BLaER1 (cell line): ENCODE measurements around the gene MCM3.

Experiments used
- H3K27ac ChIP-seq: shearing (Covaris generic); formaldehyde crosslinking; 2 replicates; pipeline ENCODE4 v1.8.1; 2022
- H3K27me3 ChIP-seq: shearing (Covaris generic); formaldehyde crosslinking; 2 replicates; pipeline ENCODE4 v1.8.1; 2022
- H3K36me3 ChIP-seq: shearing (Covaris generic); formaldehyde crosslinking; 2 replicates; pipeline ENCODE4 v1.8.1; 2022
- H3K4me1 ChIP-seq: shearing (Covaris generic); formaldehyde crosslinking; 2 replicates; pipeline ENCODE4 v1.8.1; 2022
- H3K4me2 ChIP-seq: shearing (Covaris generic); formaldehyde crosslinking; 2 replicates; pipeline ENCODE4 v1.8.1; 2022
- H3K4me3 ChIP-seq: shearing (Covaris generic); formaldehyde crosslinking; 2 replicates; pipeline ENCODE4 v1.8.1; 2022
- H3K9ac ChIP-seq: shearing (Covaris generic); formaldehyde crosslinking; 2 replicates; pipeline ENCODE4 v1.8.1; 2022
- H3K9me3 ChIP-seq: shearing (Covaris generic); formaldehyde crosslinking; 2 replicates; pipeline ENCODE4 v1.8.1; 2022
- H4K20me1 ChIP-seq: shearing (Covaris generic); formaldehyde crosslinking; 2 replicates; pipeline ENCODE4 v1.8.1; 2022
- Cebpa-rat ChIP-seq: shearing (Covaris generic); IDR thresholded peaks from 2 replicates; pipeline ENCODE4 v1.8.1; 2022

Gene MCM3

DNA sequence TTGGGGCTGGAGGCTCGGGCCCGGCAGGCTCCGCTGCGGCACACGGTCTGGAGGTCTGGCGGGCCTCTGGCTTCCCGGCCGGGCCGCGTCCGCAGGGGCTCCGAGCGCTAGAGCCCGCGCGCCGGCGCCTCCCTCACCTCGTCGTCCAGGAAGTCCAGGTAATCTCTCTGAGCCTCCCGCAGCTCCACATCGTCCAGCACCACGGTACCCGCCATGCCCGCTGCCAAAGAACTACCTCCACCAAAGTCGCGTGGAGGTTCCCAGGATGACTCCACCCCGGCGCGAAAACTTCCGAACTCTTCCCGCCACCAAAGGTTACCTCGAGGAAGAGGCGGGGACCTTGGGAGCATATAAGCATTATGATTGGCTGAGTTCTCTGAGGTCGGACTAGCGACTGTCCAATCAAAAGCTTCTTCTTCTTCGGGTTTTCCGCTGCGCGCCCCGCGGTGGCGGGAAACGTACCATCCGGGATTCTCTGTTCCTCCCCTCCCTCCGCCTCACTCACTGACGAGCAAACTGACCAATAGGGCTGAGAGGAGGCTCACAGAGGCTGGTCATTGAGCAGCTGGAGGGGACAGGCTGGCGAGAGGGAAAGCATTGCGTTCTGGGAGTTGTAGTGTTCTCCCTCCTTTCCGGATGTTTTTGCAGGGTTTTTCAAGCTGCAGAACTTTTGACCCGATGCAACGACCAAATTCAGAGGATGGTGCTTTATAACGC lies at the start of gene MCM3:
Gene MCM3, minus strand, starts transcription at position 283 of the 717 bp plus-strand sequence. Its CDS starts 68 bp downstream, at position 215.
- peaks cover 40% of the 10 kb centered on the region for H3K4me1 ChIP-seq
- H3K9me3 ChIP-seq, result no peaks in the 10 kb centered on the region

DNA sequence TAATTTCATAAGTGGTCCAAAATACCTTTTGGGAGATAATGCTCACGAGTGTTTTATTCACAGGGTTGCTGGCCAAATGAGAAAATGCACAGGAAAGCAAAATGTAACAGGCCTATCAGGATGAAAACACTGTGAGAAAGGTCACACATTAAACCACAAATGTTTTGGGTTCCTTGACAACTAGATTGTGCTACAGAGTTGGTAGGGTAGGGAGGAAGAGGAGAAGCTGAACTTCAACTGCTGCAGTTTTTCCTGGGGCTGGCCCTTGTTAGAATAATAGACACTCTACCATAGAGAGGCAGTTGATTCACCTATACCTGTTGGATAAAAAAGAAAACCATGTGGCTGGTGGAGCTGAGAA lies 49.3 kb upstream of the MCM3 start:
- Histone ChIP-seq H3K4me1 (no peaks in the 10 kb centered on the region), H4K20me1 (no peaks in the 10 kb centered on the region), H3K4me3 (no peak overlapping the region), H3K27me3 (no peaks in the 10 kb centered on the region), H3K9ac (no peak overlapping the region), H3K36me3 (no peaks in the 10 kb centered on the region), H3K27ac (no peak overlapping the region), H3K4me2 (no peak overlapping the region), H3K9me3 (no peaks in the 10 kb centered on the region)
- no peak for TF ChIP-seq Cebpa-rat

More for the DNA sequence above, at the start of gene MCM3:
- Histone ChIP-seq H3K27ac (peak within 1 kb of the TSS; percentile 94), H3K9ac (peak within 1 kb of the TSS; percentile 96), H3K36me3 (peaks cover 36% of the 10 kb centered on the region), H3K4me2 (peak within 1 kb of the TSS; percentile 89), H3K27me3 (no peaks in the 10 kb centered on the region), H4K20me1 (peaks cover 40% of the 10 kb centered on the region), H3K4me3 (peak within 1 kb of the TSS; percentile 94)
- TF ChIP-seq Cebpa-rat, result no peak

DNA sequence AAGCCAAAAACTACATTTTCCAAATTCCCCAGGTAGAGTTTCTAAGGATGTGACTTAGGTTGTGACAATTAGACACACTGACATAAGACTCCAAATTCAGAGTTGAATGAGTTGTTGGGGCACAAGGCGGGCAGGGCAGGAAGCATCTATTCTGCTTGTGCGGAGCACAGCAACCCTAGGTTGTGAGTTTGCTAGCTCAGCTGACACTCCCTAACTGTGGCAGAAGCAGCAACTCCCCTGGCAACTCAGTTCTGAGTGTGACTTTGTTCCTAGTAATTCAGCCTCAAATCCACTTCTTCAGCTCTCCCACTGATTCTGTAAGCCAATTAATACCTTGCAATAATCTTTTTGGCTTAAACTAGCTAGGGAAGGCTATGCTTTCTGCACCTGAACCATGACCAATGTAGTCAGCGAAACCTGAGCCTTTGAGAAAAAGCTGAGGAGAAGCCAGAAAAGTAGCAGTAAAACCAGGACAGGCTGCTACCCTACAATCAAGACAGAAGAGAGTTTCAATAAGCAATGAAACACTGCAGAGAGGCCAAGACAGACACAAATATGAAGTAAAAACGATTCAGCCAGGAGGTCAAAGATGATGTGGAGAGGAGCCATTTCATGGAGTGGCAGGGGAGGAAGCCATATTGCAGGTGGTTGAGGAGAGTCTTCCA lies 47.4 kb upstream of the MCM3 start:
- H3K27ac ChIP-seq, result no peak overlapping the region

DNA sequence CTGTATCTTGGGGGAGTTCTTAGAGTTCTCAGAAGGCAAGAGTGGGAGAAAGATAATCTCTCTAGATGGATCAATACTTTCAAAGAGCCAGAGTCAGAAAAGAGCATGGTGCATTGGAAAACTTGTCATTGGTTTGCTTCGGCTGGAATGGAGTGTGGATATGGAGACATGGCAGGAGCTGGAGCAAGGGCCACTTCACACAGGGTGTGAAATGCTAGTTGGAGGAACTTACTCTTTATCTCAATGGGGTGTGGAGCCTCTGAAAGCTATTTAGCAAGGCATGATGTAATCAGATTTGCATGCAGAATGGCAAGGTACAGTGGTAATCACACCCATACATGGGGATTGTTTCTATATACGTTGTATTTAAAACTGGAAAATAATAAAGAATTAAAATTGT lies 45.9 kb upstream of the MCM3 start:
- Histone ChIP-seq H3K36me3 (no peaks in the 10 kb centered on the region), H3K4me2 (no peak overlapping the region), H3K4me1 (peaks cover 15% of the 10 kb centered on the region), H3K9me3 (no peaks in the 10 kb centered on the region), H4K20me1 (no peaks in the 10 kb centered on the region), H3K9ac (no peak overlapping the region), H3K27me3 (no peaks in the 10 kb centered on the region), H3K4me3 (no peak overlapping the region), H3K27ac (no peak overlapping the region)
- no peak for TF ChIP-seq Cebpa-rat

More for the DNA sequence above, 47.4 kb upstream of the MCM3 start:
- no peaks in the 10 kb centered on the region for H4K20me1 ChIP-seq
- peaks cover 4% of the 10 kb centered on the region for H3K4me1 ChIP-seq
- no peak overlapping the region for H3K4me2 ChIP-seq
- H3K9ac ChIP-seq, result no peak overlapping the region
- H3K4me3 ChIP-seq, result no peak overlapping the region
- no peaks in the 10 kb centered on the region for H3K27me3 ChIP-seq
- no peak for TF ChIP-seq Cebpa-rat
- no peaks in the 10 kb centered on the region for H3K9me3 ChIP-seq
- H3K36me3 ChIP-seq, result no peaks in the 10 kb centered on the region

DNA sequence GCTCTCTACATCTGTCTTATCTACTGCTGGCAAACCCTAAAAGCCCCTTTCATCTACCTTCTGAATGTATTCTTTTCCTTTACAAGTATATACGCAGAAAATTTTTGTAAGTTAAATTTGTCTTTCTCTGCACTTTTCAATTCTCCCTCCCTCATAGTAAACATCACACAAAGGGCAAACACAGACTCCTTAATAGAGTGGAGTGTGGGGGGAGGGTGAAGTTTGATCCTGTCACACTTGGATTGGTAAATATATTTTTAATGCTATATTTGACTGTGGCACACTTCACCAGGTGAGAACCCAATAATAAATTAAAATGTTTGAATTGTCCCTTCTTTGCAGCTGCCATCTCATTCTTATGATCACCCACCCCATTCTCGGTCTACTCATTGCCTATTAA lies 44.2 kb upstream of the MCM3 start:
- Histone ChIP-seq H3K9ac (no peak overlapping the region), H3K27ac (no peak overlapping the region), H3K27me3 (no peaks in the 10 kb centered on the region), H3K36me3 (no peaks in the 10 kb centered on the region), H4K20me1 (no peaks in the 10 kb centered on the region), H3K4me1 (peaks cover 15% of the 10 kb centered on the region), H3K4me3 (no peak overlapping the region), H3K9me3 (no peaks in the 10 kb centered on the region), H3K4me2 (no peak overlapping the region)
- TF ChIP-seq Cebpa-rat, result no peak

DNA sequence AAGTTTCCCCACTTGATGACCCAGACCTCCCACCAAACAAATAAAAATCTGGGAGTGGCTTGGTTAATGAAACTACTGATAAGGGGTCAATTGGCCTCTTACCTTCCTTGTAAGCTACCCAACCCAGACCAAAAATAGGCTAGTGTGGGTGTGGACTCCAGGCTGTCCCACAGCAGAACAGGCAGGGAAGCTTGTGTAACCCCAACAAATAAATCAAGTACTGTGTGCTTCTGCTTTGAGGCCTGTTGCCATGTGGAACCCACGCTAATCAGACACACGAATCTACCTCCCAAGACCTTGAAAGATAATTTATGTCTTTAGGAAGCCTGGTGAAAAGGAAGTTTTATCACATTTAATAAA lies 43.7 kb upstream of the MCM3 start:
- Histone ChIP-seq H3K27ac (no peak overlapping the region), H3K27me3 (no peaks in the 10 kb centered on the region), H4K20me1 (no peaks in the 10 kb centered on the region), H3K9me3 (no peaks in the 10 kb centered on the region), H3K9ac (no peak overlapping the region), H3K4me3 (no peak overlapping the region), H3K36me3 (no peaks in the 10 kb centered on the region), H3K4me1 (peaks cover 15% of the 10 kb centered on the region), H3K4me2 (no peak overlapping the region)
- no peak for TF ChIP-seq Cebpa-rat

DNA sequence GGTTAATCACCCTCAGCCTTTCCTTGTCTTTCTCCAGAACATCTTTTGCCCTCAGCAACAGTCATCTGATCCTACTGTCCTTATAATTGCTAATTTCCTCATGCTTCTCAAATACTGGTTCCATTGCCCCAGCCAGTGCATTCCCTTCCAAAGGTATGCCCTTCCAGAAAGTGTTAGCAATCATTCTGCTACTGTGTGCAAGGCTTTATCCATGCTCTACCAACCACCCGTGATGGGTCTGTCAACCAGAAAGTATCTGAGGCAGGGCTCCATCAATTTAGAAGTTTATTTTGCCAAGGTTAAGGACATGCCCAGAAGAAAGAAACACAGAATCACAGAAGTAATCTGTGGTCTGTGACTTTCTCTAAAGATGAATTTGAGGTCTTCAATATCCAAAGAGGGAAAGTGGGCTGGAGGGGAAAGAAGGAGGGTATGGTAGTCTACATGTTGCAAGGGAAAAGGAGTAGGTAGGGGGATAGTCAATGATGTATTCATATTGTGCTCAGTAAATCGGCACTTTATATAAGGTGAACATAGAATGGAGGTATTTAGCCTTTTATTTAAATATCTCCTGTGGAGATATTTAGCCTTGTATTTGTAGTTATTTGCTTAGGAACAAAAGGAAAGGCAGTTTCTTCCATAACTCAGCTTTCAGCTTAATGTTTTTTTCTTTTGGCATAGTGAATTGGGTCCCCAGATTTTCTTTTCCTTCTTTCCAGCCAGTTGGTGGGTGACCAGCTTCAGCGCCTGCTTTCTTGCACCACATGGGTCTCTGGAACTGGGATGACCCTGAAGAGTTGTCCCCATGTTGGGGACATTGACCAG lies 42.2 kb upstream of the MCM3 start:
- Histone ChIP-seq H3K4me1 (peaks cover 29% of the 10 kb centered on the region), H3K4me2 (peak overlapping the region; percentile 43)

DNA sequence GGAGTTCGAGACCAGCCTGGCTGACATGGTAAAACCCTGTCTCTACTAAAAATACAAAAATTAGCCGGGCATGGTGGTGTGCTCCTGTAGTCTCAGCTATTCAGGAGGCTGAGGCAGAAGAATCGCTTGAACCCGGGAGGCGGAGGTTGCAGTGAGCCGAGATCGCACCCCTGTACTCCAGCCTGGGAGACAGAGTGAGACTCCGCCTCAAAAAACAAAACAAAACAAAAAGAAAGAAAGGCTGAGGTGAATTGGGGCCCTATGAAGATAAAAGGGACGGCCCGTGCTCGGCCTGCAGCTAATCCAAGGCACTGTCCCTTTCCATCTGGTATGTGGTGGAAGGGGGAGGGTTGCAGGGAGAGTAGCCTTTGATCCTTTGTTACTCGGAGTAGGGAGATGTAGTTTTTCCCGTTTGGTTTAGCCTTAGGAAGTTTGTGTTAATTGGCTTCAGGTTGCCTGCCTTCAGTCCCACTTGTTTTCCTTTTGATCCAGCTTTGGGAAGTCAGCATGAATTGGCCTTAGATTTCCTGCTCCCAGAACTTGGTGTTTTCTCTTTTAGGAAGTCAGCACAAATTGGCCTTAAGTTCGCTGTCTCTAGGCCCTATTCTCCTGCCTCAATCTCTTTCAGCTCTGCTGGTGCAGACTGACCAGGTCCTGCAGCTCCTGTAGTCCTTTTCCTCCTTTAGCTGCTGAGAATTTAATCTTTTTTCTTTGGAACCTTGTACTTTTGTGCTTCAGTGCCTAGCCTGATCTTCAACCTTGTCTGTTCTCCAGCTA lies 41.3 kb upstream of the MCM3 start:
- no peak for TF ChIP-seq Cebpa-rat
- H3K9me3 ChIP-seq, result no peaks in the 10 kb centered on the region
- no peak overlapping the region for H3K27ac ChIP-seq
- H3K4me2 ChIP-seq, result peak overlapping the region; percentile 43
- H3K4me1 ChIP-seq, result peaks cover 38% of the 10 kb centered on the region
- no peaks in the 10 kb centered on the region for H3K27me3 ChIP-seq
- H3K9ac ChIP-seq, result no peak overlapping the region
- H4K20me1 ChIP-seq, result no peaks in the 10 kb centered on the region
- no peak overlapping the region for H3K4me3 ChIP-seq
- no peaks in the 10 kb centered on the region for H3K36me3 ChIP-seq

More for the DNA sequence above, 42.2 kb upstream of the MCM3 start:
- no peak overlapping the region for H3K4me3 ChIP-seq
- no peaks in the 10 kb centered on the region for H4K20me1 ChIP-seq
- no peaks in the 10 kb centered on the region for H3K36me3 ChIP-seq
- no peak overlapping the region for H3K9ac ChIP-seq
- H3K27ac ChIP-seq, result no peak overlapping the region
- TF ChIP-seq Cebpa-rat, result no peak
- no peaks in the 10 kb centered on the region for H3K27me3 ChIP-seq
- no peaks in the 10 kb centered on the region for H3K9me3 ChIP-seq

DNA sequence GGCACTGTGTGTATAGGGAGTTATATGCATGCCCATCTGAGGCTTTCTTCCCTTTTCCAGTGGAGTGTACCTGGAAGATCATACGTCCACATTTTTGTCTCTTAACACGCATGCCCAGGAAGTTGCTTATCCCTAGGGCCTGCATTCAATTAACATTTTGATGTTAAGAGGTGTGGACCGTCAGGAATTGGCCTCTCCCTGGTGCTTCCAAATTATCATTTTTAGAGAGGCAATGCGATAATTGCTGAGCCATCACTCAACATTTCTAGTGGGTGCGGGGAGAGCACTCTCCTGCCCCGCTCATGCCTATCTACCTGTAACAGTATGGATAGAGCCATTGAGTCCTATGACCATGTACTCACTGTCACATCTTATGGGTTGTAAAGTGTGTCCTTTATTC lies 39.6 kb upstream of the MCM3 start:
- TF ChIP-seq Cebpa-rat, result no peak
- H3K4me2 ChIP-seq, result no peak overlapping the region

More for the DNA sequence above, 39.6 kb upstream of the MCM3 start:
- no peaks in the 10 kb centered on the region for H4K20me1 ChIP-seq
- H3K4me1 ChIP-seq, result peaks cover 38% of the 10 kb centered on the region
- no peaks in the 10 kb centered on the region for H3K9me3 ChIP-seq
- no peak overlapping the region for H3K4me3 ChIP-seq
- H3K36me3 ChIP-seq, result no peaks in the 10 kb centered on the region
- H3K9ac ChIP-seq, result no peak overlapping the region
- no peak overlapping the region for H3K27ac ChIP-seq
- H3K27me3 ChIP-seq, result no peaks in the 10 kb centered on the region
